Esophagus muscularis mucosa (tissue), 3 donors: ENCODE measurements around the gene FKBP10.

ENCODE experiments used
- POLR2A ChIP-seq: fragments of 450-650 bp; IDR thresholded peaks from one replicate; pipeline ENCODE4 v1.6.1; 2017; ENCODE audit warnings: antibody characterized with exemption, moderate library complexity, mild to moderate bottlenecking, low read depth
- TF ChIP-seq, protein P1 (sequence below), 3 experiments: fragments of 200-600 bp in 2 of 3; fragments of 450-650 bp in 1 of 3; sonication (generic) in 2 of 3; IDR thresholded peaks; one replicate each; pipeline ENCODE4 v1.5.1; 2017 to 2019; ENCODE audit warnings: antibody characterized with exemption in 3 of 3, mild to moderate bottlenecking in 2 of 3, moderate library complexity in 1 of 3

GRCh38 chr17:41836550-41837196 is 23.9 kb downstream of the FKBP10 start:
- TF ChIP-seq, protein P1, sequence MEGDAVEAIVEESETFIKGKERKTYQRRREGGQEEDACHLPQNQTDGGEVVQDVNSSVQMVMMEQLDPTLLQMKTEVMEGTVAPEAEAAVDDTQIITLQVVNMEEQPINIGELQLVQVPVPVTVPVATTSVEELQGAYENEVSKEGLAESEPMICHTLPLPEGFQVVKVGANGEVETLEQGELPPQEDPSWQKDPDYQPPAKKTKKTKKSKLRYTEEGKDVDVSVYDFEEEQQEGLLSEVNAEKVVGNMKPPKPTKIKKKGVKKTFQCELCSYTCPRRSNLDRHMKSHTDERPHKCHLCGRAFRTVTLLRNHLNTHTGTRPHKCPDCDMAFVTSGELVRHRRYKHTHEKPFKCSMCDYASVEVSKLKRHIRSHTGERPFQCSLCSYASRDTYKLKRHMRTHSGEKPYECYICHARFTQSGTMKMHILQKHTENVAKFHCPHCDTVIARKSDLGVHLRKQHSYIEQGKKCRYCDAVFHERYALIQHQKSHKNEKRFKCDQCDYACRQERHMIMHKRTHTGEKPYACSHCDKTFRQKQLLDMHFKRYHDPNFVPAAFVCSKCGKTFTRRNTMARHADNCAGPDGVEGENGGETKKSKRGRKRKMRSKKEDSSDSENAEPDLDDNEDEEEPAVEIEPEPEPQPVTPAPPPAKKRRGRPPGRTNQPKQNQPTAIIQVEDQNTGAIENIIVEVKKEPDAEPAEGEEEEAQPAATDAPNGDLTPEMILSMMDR (IDR thresholded peaks at IDR 0.05), result no peak
- TF ChIP-seq POLR2A, result no peak
